SIG-M5 (cell line): ENCODE results near the gene ATRIP.

Source experiments
- DNase-seq: peaks from one replicate; lab custom pipeline; 2025; lab: John Stamatoyannopoulos, UW

ATRIP gene

GRCh38 chr3:48410205-48411040, 36.1 kb upstream of the ATRIP start:
- DNase-seq, result no peak

- no peak for DNase-seq
These were observed 35.4 kb upstream of the ATRIP start for GRCh38 chr3:48411041-48411588.

GRCh38 chr3:48411606-48412374, 34.7 kb upstream of the ATRIP start:
- DNase-seq, result no peak

GRCh38 chr3:48412375-48413001, 34.0 kb upstream of the ATRIP start:
- DNase-seq, result no peak

GRCh38 chr3:48413086-48413485, 33.5 kb upstream of the ATRIP start:
- DNase-seq, result no peak

GRCh38 chr3:48413611-48414010, 32.9 kb upstream of the ATRIP start:
- no peak for DNase-seq

GRCh38 chr3:48414376-48415250, 31.9 kb upstream of the ATRIP start:
- DNase-seq, result no peak

- no peak for DNase-seq
These were observed 31.1 kb upstream of the ATRIP start for GRCh38 chr3:48415251-48415953.

- no peak for DNase-seq
These were observed 30.4 kb upstream of the ATRIP start for GRCh38 chr3:48416091-48416505.

- no peak for DNase-seq
These were observed 30.0 kb upstream of the ATRIP start for GRCh38 chr3:48416546-48416945.

- no peak for DNase-seq
These were observed 28.9 kb upstream of the ATRIP start for GRCh38 chr3:48417529-48418108.

GRCh38 chr3:48418140-48418539, 28.4 kb upstream of the ATRIP start:
- no peak for DNase-seq

- no peak for DNase-seq
These were observed 27.9 kb upstream of the ATRIP start for GRCh38 chr3:48418651-48419050.

GRCh38 chr3:48419149-48419548, 27.4 kb upstream of the ATRIP start:
- no peak for DNase-seq

GRCh38 chr3:48419597-48419996, 26.9 kb upstream of the ATRIP start:
- no peak for DNase-seq

- no peak for DNase-seq
These were observed 26.0 kb upstream of the ATRIP start for GRCh38 chr3:48420561-48420960.

- no peak for DNase-seq
These were observed 24.3 kb upstream of the ATRIP start for GRCh38 chr3:48422272-48422671.

- no peak for DNase-seq
These were observed 23.9 kb upstream of the ATRIP start for GRCh38 chr3:48422681-48423080.

GRCh38 chr3:48423241-48423882, 23.2 kb upstream of the ATRIP start:
- no peak for DNase-seq
